Caco-2 (cell line): ENCODE measurements around the gene SHF. TPM values are rescaled to one million over a fixed set of nuclear protein-coding genes. Genes with fewer than 3 reads are reported as not detected.

Experiments
- BruUV-seq: library from RNA; stranded (reverse); fragments of 400-500 nt; replicated peaks from 2 replicates; lab custom pipeline; 2021; lab: Mats Ljungman, UMichigan
- CTCF ChIA-PET: fragments of 300-600 bp; sonication (Branson Sonifier 250); formaldehyde crosslinking; loops from one replicate; lab custom pipeline; 2022; ENCODE audit warnings: antibody characterized with exemption; lab: Charles Lee
- POLR2A ChIA-PET: fragments of 300-600 bp; sonication (Branson Sonifier 250); formaldehyde crosslinking; loops from one replicate; lab custom pipeline; 2022; ENCODE audit warnings: antibody characterized with exemption; lab: Charles Lee
- DNase-seq, 2 experiments: peaks; one replicate each; pipeline versions ENCODE4 v3.0.0 to v3.0.0-alpha.2; 2020 to 2022
- H3K27me3 ChIP-seq: replicated peaks from 2 replicates; pipeline ENCODE4 v1.6.0; 2011; ENCODE audit warnings: low read length; ENCODE audit not compliant: control insufficient read depth, insufficient read depth
- H3K36me3 ChIP-seq: 2 replicates; pipeline ENCODE4 v1.5.1; 2011; ENCODE audit warnings: low read length; ENCODE audit not compliant: control insufficient read depth, insufficient read depth
- H3K4me1 ChIP-seq: fragments of 250-450 bp; sonication (Bioruptor Pico); 2 replicates; pipeline ENCODE4 v1.5.1; 2020; ENCODE audit warnings: mild to moderate bottlenecking
- H3K4me3 ChIP-seq: 2 replicates; pipeline ENCODE4 v1.5.1; 2011; ENCODE audit warnings: low read depth, mild to moderate bottlenecking, control low read depth, low read length
- H3K9me3 ChIP-seq: fragments of 250-450 bp; sonication (Bioruptor Pico); 2 replicates; pipeline ENCODE4 v1.5.1; 2020; ENCODE audit warnings: mild to moderate bottlenecking, moderate library complexity
- H3K27ac Mint-ChIP-seq: one replicate; pipeline ENCODE4 v1.8.0; 2022; ENCODE audit warnings: mixed read lengths; ENCODE audit not compliant: unreplicated experiment
- H3K27me3 Mint-ChIP-seq: one replicate; pipeline ENCODE4 v1.8.0; 2022; ENCODE audit warnings: mixed read lengths; ENCODE audit not compliant: insufficient read depth, unreplicated experiment
- H3K36me3 Mint-ChIP-seq: one replicate; pipeline ENCODE4 v1.8.0; 2022; ENCODE audit warnings: mild to moderate bottlenecking, mixed read lengths; ENCODE audit not compliant: insufficient read depth, unreplicated experiment
- H3K4me1 Mint-ChIP-seq: one replicate; pipeline ENCODE4 v1.8.0; 2022; ENCODE audit warnings: low read depth, mixed read lengths; ENCODE audit not compliant: unreplicated experiment
- H3K4me3 Mint-ChIP-seq: one replicate; pipeline ENCODE4 v1.8.0; 2022; ENCODE audit warnings: mild to moderate bottlenecking, moderate library complexity, mixed read lengths; ENCODE audit not compliant: unreplicated experiment
- H3K9me3 Mint-ChIP-seq: one replicate; pipeline ENCODE4 v1.8.0; 2022; ENCODE audit warnings: mixed read lengths; ENCODE audit not compliant: unreplicated experiment
- CTCF ChIP-seq, 2 experiments: fragments of 200-600 bp in 1 of 2; IDR thresholded peaks; 1 replicate in 1 of 2; 2 replicates in 1 of 2; pipeline versions ENCODE4 v1.5.1 to v1.8.0; 2011 to 2022; ENCODE audit warnings: antibody characterized with exemption in 1 of 2, control low read depth in 1 of 2, inconsistent platforms in 1 of 2, low read depth in 1 of 2, low read length in 1 of 2, mild to moderate bottlenecking in 1 of 2, moderate library complexity in 1 of 2; ENCODE audit not compliant: insufficient read depth in 1 of 2, severe bottlenecking in 1 of 2, unreplicated experiment in 1 of 2
- intact Hi-C: fragments of 100-400 bp; cut with micrococcal nuclease; formaldehyde crosslinking; loops from one replicate; pipeline ENCODE4 v1.10.0; 2022; ENCODE audit not compliant: unreplicated experiment
- total RNA-seq: library from RNA; stranded (reverse); gene quantifications from 2 replicates; pipeline ENCODE4 v1.2.3, GENCODE V29; 2022

The SHF gene
- total RNA-seq, 1 experiment from 2014 or later = 11.9 TPM

GRCh38 chr15:45167631-45168205 is 20.0 kb downstream of the SHF start:
- CTCF ChIA-PET = interaction anchor here (0.9 to 1.2 kb wide), 3 partner anchors 36 to 49 kb away, joined by 3 to 5 read pairs (median 4); no protein-coding TSS in a partner anchor
- no peaks in the 10 kb centered on the region; the same call in 1 of the 2 replicates for H3K36me3 ChIP-seq
- intact Hi-C loops = loop anchor here (1.0 to 2.0 kb wide), 3 partner anchors 19 to 281 kb away; partner anchors contain the start of gene SHF
- no peaks in the 10 kb centered on the region for H3K27me3 ChIP-seq
- Mint-ChIP-seq H3K4me3 (peak overlapping the region; percentile 71), H3K27me3 (no peaks in the 10 kb centered on the region), H3K36me3 (peaks cover 17% of the 10 kb centered on the region), H3K4me1 (peaks cover 15% of the 10 kb centered on the region), H3K27ac (peak overlapping the region; percentile 69), H3K9me3 (no peaks in the 10 kb centered on the region)
- no peaks in the 10 kb centered on the region for H3K9me3 ChIP-seq
- POLR2A ChIA-PET = interaction anchor here (0.7 kb wide), 1 partner anchor 388 kb away, joined by 3 read pairs; no protein-coding TSS in a partner anchor
- no peak for TF ChIP-seq CTCF (IDR thresholded peaks at IDR 0.05; ENCODE audit: insufficient read depth in 1 of 2, low read depth in 1 of 2, low read length in 1 of 2, severe bottlenecking in 1 of 2, unreplicated experiment in 1 of 2)
- TSS peak; percentile 48 for BruUV-seq
- DNase-seq = no peak
- H3K4me1 ChIP-seq = peaks cover 27% of the 10 kb centered on the region
- peak overlapping the region; percentile 52 for H3K4me3 ChIP-seq

GRCh38 chr15:45166834-45167630 is 20.7 kb downstream of the SHF start:
- peak; percentile 88 to 89 for DNase-seq
- Mint-ChIP-seq H3K4me1 (peaks cover 17% of the 10 kb centered on the region), H3K27me3 (no peaks in the 10 kb centered on the region), H3K4me3 (peak overlapping the region; percentile 71), H3K9me3 (no peaks in the 10 kb centered on the region), H3K27ac (peak overlapping the region; percentile 69), H3K36me3 (peaks cover 17% of the 10 kb centered on the region)
- H3K4me1 ChIP-seq = peaks cover 32% of the 10 kb centered on the region
- H3K27me3 ChIP-seq = no peaks in the 10 kb centered on the region
- no peaks in the 10 kb centered on the region; the same call in 1 of the 2 replicates for H3K36me3 ChIP-seq
- no TSS peak for BruUV-seq
- TF ChIP-seq CTCF (IDR thresholded peaks at IDR 0.05; ENCODE audit: insufficient read depth in 1 of 2, low read depth in 1 of 2, low read length in 1 of 2, severe bottlenecking in 1 of 2, unreplicated experiment in 1 of 2) = peak; percentile 46 to 80
- H3K4me3 ChIP-seq = peak overlapping the region; percentile 52
- ChIA-PET CTCF (interaction anchor here (0.9 to 1.2 kb wide), 3 partner anchors 35 to 49 kb away, joined by 3 to 5 read pairs (median 4); no protein-coding TSS in a partner anchor), POLR2A (interaction anchor here (0.7 kb wide), 1 partner anchor 389 kb away, joined by 3 read pairs; no protein-coding TSS in a partner anchor)
- intact Hi-C loops = loop anchor here (1.0 to 2.0 kb wide), 3 partner anchors 20 to 282 kb away; partner anchors contain the start of gene SHF
- H3K9me3 ChIP-seq = no peaks in the 10 kb centered on the region

GRCh38 chr15:45165536-45165935 is 22.2 kb downstream of the SHF start:
- Histone ChIP-seq H3K4me1 (peaks cover 32% of the 10 kb centered on the region), H3K36me3 (no peaks in the 10 kb centered on the region), H3K27me3 (no peaks in the 10 kb centered on the region), H3K4me3 (no peak overlapping the region), H3K9me3 (no peaks in the 10 kb centered on the region)
- Mint-ChIP-seq H3K36me3 (peaks cover 17% of the 10 kb centered on the region), H3K27me3 (no peaks in the 10 kb centered on the region), H3K4me3 (peak overlapping the region; percentile 43), H3K4me1 (peaks cover 17% of the 10 kb centered on the region), H3K27ac (peak overlapping the region; percentile 67), H3K9me3 (no peaks in the 10 kb centered on the region)
- POLR2A ChIA-PET = interaction anchor here (0.6 kb wide), 2 partner anchors 21 to 33 kb away, joined by 4 to 5 read pairs; no protein-coding TSS in a partner anchor
- intact Hi-C loops = no loop called here
- BruUV-seq = no TSS peak
- DNase-seq = no peak
- no peak for TF ChIP-seq CTCF (IDR thresholded peaks at IDR 0.05; ENCODE audit: insufficient read depth in 1 of 2, low read depth in 1 of 2, low read length in 1 of 2, severe bottlenecking in 1 of 2, unreplicated experiment in 1 of 2)
- CTCF ChIA-PET = interaction anchor here (3.4 kb wide), 1 partner anchor 35 kb away, joined by 66 read pairs; no protein-coding TSS in a partner anchor
